GM12864 (cell line): ENCODE data around the gene CPAMD8.
"Not testable (repeated sequence)": the region's sequence is repeated elsewhere in the genome, so short reads cannot be mapped to it uniquely, and the experiment has no call there.

Experiments
- DNase-seq: peaks from one replicate; pipeline ENCODE4 v3.0.0-alpha.2; 2011; ENCODE audit warnings: low read depth
- H3K4me3 ChIP-seq: 2 replicates; pipeline ENCODE4 v1.5.1; 2011; ENCODE audit warnings: mild to moderate bottlenecking, low read depth, low read length, control low read depth
- TF ChIP-seq, protein P1 (sequence below): IDR thresholded peaks from 2 replicates; pipeline ENCODE4 v1.5.1; 2011; ENCODE audit warnings: low read depth, mild to moderate bottlenecking, moderate library complexity, low read length, control low read depth, inconsistent platforms; ENCODE audit errors: missing control alignments

CPAMD8 gene

DNA sequence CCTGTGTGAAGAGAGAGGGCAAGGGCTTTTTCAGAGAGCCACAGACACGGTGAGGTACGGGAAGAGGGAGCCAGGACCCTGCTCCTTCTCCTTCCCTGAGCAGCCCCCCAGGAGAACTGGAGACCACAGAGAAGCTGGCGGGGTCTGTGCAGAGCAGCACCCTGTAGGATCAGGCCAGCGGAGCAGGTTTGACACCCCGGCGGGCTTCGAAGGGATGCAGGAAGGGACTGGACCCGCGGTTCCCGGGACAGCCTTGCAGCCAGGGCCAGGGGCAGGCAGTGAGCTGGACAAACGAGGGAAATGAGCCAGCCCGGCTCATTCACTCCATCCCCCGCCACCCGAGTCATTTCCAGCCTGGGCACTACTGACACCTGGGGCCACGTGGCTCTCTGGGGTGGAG lies 22.2 kb downstream of the CPAMD8 start:
- no peak for DNase-seq
- TF ChIP-seq, protein P1, sequence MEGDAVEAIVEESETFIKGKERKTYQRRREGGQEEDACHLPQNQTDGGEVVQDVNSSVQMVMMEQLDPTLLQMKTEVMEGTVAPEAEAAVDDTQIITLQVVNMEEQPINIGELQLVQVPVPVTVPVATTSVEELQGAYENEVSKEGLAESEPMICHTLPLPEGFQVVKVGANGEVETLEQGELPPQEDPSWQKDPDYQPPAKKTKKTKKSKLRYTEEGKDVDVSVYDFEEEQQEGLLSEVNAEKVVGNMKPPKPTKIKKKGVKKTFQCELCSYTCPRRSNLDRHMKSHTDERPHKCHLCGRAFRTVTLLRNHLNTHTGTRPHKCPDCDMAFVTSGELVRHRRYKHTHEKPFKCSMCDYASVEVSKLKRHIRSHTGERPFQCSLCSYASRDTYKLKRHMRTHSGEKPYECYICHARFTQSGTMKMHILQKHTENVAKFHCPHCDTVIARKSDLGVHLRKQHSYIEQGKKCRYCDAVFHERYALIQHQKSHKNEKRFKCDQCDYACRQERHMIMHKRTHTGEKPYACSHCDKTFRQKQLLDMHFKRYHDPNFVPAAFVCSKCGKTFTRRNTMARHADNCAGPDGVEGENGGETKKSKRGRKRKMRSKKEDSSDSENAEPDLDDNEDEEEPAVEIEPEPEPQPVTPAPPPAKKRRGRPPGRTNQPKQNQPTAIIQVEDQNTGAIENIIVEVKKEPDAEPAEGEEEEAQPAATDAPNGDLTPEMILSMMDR, result no peak
- no peak overlapping the region for H3K4me3 ChIP-seq

DNA sequence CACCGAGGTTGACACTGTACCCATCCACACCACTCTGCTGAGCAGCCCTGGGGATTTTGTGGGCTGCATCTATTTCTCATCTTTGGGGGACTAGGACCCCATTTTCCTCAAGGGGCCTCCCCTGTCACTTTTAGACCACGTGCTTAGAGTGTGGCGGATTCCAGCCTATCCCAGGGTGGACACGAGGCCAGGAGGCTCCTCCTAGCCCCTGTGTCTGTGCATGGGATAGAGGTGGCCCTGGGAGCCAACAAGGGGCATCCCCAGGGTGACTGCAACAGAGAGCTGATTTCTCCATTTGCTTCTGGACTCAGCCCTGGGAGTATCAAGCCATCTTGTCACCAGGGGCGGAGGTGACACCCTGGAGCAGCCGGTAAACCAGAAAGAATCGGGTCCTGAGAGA lies 24.2 kb downstream of the CPAMD8 start:
- TF ChIP-seq, protein P1, result no peak
- DNase-seq, result no peak
- H3K4me3 ChIP-seq, result no peak overlapping the region

DNA sequence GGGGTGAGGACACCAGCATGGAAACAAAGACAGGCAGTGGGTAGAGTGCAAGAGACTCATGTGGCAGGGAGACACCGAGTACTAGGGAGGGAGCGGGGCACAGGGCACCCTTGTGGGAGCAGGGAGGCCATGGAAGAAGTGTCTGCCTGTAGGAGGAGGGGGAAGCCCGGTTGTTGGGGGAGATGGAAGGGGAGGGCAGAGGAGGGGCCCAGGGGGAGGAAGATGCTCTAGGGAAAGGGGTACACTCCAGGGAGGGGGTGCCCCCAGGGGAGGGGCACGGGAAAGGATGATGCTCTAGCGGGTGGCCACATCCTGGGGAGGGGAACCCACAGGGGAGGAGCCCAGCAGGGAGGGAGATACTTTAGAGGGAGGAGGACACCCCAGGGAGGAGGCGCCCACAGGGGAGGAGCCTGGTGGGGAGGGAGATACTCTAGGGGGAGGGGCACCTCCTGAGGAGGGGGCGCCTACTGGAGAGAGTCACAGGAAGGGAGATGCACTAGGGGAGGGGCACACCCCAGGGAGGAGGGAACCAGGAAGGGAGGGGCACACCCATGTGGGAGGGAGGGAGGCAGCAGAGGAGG lies 24.9 kb downstream of the CPAMD8 start:
- H3K4me3 ChIP-seq, result no peak overlapping the region
- TF ChIP-seq, protein P1, result no peak
- no peak for DNase-seq

DNA sequence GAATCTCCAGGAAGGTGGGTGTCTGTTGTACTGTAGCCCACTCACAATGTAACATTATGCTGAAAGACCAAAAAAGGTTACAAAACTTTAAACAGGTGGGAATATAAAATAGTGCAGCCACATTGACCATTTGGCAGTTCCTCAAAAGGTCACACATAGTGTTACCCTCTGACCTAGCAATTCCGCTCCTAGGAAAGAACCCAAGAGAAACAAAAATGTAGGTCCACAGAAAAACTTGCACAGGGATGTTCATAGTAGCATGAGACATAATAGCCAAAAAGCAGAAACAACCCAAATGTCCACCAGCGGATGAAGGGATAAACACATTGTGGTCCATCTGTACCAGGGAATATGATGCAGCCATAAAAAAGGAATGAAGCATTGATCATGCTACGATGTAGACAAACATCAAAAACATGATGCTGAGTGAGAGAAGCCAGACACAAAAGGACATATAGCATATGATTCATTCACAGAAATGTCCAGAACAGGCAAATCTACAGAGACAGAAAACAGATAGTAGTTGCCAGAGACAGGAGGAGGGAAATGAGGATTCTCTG lies 27.9 kb downstream of the CPAMD8 start:
- TF ChIP-seq, protein P1, result no peak

DNA sequence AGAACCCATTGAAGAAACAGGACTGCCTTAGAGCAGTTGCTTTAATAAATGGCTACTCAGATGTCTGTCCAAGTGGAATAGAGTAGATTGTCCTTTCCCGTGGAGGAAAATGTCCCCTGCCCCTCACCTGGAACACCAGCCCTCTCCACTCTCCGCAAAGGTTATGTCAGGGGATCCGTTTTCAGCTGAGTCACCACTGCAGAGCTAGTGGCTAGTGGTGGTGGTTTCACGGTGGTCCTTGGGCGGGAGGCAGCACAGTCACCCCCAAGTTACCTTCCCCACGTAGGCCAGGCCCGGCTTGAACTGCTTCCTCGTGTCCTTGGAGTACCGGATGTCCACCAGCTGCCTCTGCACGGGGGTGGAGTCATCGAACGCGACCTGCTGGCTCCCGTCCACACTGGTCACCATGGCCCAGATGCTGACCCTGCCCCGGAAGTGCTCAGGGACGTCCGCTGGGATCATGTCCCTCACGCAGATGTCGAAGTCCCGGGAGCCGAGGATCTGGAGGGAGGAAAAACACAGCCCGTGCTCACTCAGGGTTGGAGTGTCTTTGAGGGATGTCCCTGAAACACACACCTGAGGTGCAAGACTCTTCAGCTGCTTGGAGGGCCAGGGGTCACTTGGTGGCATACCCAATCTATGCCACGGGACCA lies 29.6 kb downstream of the CPAMD8 start:
- H3K4me3 ChIP-seq, DNase-seq: not testable (repeated sequence)

More for the DNA sequence above, 27.9 kb downstream of the CPAMD8 start:
- no peak overlapping the region for H3K4me3 ChIP-seq
- no peak for DNase-seq

DNA sequence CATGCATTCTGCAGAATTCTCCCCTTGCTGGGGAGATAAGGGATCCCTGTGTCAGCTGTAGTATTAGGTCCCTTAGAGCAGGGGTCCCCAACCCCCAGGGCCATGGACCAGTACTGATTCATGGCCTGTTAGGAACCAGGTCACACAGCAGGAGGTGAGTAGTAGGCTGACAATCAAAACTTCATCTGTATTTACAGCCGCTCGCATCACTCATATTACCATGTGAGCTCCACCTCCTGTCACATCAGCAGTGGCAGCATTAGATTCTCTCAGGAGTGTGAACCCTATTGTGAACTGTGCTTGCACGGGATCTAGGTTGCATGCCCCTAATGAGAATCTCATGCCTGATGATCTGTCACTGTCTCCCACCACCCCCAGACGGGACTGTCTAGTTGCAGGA lies 37.9 kb downstream of the CPAMD8 start:
- H3K4me3 ChIP-seq, result no peak overlapping the region
- DNase-seq, result no peak
- TF ChIP-seq, protein P1, result no peak

DNA sequence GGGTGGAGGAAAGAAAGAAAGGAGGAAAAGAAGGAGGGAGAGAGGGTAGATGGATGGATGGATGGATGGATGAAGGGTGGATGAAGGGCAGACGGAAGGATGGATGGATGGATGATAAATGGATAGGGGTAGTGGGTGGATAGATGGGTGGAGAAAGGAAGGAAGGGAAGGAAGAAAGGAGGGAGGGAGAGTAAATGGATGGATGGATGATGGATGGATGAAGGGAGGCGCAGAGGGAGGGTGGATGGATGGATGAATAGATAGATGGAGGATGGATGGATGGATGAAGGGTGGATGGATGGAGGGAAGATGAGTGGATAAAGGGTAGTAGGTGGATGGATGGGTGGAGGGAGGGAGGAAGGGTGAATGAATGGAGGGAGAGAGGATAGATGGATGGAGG lies 41.2 kb downstream of the CPAMD8 start:
- TF ChIP-seq, protein P1, result no peak
- DNase-seq, result no peak
- no peak overlapping the region for H3K4me3 ChIP-seq

DNA sequence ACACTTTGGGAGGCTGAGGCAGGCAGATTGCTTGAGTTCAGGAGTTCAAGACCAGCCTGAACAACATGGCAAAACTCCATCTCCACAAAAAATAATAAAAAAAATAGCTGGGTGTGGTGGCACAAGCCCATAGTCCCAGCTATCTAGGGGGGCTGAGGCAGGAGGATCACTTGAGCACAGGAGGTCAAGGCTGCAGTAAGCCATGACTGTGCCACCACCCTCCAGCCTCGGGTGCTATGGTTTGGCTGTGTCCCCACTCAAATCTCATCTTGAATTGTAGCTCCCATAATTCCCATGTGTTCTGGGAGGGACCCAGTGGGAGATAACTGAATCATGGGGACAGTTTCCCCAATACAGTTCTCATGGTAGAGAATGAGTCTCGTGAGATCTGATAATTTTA lies 44.0 kb downstream of the CPAMD8 start:
- not testable (repeated sequence) for H3K4me3 ChIP-seq, DNase-seq
